Posterior cingulate gyrus (tissue), 11 donors: Measurements from ENCODE around the gene CDKAL1.
"Not testable (repeated sequence)": the region's sequence is repeated elsewhere in the genome, so short reads cannot be mapped to it uniquely, and the experiment has no call there.

Source experiments
- DNase-seq, 10 donors: peaks; one replicate each; pipeline versions ENCODE4 v3.0.0 to v3.0.0-alpha.2; 2020 to 2021; ENCODE audit warnings: mixed read lengths in 3 of 10
- intact Hi-C: fragments of 100-400 bp; cut with DNase I; formaldehyde crosslinking; loops from one replicate; pipeline ENCODE4 v1.15.1; 2023

The CDKAL1 gene

DNA sequence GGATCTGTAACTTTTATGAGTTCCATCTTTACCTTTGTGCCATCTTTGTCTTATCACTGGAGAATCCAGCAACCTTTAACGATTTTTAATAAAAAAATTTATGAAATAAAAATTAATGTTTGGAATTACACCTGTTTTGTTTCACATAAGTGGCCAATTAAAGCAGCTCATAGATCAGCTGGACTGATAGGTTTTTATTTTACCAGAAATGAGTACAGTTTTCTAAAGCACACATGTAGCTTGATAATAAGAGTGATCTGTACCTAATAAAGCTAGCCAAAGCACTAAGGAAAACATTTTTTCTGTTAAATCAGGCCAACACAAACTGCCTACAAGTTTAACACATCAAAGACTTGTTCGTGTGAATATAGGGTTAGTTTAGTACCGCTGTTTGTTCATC lies 500.1 kb downstream of the CDKAL1 start:
- DNase-seq = no peak
- intact Hi-C loops = no loop called here

DNA sequence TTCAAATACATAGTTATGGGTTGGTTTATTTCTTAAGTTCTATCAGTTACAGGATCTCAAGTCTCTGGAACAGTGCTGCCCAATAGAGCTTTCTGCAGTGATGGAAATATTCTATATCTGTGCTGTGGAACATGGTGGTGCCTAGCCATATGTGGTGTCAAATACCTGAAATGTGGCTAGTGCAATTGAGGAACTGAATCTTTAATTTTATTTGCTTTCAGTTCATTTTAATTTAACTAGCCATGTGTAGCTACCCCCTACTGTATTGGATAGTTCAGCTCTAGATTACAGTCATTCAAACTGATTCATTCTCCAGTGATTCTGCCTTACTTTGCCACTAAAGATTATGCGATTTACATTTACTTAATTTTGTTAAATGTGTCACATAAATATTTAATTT lies 503.2 kb downstream of the CDKAL1 start:
- intact Hi-C loops = no loop called here
- no peak for DNase-seq

DNA sequence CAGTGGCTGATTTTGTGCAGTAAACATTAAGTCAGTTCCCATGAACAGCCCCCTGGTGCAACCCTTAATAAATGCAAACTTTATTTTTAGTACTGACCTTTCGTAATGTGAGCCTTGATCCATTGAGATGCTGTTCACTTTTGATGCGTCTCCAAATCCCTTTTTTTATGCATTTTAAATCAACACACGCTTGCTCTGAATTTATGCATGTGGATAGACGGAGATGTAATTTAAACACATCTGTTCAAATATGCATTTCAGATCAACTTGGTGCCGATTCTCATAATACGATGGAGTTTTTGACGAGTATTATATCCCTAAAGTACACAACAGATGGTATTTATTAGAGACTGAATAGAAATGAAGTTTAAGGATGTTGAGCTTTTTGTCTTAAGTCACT lies 505.7 kb downstream of the CDKAL1 start:
- DNase-seq = no peak
- intact Hi-C loops = no loop called here

DNA sequence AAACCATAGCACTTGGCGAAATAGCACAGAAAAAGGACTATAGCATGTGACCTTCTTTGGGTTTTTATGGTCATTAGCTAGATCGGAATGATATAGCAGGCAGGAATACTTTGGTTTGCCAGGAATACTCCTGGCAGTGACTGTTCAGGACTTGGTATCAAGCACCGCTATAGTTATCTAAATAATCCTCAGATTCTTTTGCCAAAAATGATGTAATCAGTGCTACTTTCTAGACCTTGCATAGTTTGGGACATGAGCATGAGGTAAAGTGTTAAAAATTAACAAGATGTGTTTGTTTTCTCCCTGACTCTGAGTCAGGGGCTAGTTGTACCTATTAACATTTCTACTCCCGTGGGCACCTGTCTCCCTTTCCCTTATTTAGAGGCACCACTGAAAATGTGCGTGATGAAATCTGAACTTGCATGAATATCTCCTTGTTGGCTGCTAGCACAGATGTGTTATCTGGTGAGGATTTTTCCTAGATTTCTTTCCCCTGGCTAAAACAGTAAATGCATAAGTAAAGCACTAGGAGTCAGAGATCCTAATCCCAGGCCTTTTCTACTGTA lies 511.0 kb downstream of the CDKAL1 start:
- no peak for DNase-seq
- intact Hi-C loops = no loop called here

DNA sequence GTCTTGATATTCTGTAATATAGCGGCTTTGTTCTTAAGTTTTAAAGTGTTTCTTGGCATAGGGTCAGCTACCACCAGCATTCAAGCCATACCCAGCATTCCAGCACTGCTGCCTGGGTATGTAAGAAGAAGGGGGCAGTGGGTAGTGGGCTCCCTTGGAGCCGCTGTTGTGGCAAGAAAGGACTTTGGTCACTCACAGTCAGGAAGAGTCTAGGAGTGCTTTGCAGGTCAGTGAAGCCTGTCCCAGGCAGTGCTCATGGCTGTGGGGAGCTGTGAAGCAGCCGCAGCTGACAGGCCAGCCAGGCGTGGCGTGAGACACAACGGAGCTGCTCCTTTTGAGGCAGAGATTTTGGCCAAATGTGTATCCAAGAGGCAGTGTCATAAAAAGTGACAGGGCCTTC lies 512.0 kb downstream of the CDKAL1 start:
- intact Hi-C loops = no loop called here
- DNase-seq = no peak

DNA sequence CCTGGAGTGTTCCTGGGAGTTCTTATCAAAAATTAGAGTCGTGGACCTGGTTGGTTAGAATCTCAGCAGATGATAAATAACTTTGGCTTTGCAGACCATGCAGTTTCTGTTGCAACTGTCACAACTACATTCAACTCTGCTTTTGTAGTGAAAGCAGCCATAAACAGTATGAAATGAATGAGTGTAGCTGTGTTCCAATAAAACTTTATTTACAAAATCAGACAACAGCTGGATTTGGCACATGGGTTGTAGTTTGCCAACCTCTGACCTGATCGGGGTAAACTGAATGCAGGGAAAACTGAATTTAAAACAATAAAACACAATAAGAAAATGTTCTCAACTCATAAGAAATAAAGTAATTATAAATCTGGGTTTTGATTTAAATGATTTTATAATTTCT lies 513.8 kb downstream of the CDKAL1 start:
- no peak for DNase-seq
- intact Hi-C loops = no loop called here

DNA sequence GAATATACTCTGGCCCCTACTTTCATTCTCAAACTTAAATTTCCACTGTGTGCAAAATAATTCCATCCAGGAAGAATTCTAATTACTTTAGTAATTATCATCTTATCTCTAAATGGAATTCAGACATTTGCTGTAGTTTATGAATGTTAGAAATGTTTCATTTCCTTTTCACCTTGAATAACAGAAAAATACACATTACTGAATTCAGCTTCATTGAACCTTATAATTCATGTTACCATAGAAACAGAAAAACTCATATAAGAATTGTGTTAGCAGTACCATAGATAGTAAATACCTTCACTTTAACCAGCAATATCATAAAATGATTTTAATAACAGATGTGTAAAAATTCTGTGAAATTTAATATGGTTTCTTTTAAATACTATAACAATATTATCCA lies 514.9 kb downstream of the CDKAL1 start:
- DNase-seq = no peak
- intact Hi-C loops = no loop called here

DNA sequence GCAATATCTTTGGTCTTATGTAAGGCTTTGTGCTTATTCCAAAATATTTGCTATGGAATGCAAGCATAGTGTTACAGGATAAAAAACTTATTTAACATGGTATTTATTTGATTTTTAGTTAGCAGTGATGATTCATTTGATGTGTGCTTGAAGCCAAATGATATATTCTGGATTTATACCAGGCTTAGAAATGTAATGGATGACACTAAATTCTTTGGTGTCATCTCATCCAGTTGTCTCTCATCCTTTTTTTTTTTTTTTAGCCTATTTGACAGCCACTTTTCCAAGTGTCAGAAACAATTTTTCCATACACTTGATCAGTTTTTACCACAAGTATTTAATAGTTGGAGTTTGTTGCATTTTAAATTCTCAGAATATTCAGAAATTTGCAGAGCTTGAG lies 515.3 kb downstream of the CDKAL1 start:
- intact Hi-C loops = no loop called here
- no peak for DNase-seq

DNA sequence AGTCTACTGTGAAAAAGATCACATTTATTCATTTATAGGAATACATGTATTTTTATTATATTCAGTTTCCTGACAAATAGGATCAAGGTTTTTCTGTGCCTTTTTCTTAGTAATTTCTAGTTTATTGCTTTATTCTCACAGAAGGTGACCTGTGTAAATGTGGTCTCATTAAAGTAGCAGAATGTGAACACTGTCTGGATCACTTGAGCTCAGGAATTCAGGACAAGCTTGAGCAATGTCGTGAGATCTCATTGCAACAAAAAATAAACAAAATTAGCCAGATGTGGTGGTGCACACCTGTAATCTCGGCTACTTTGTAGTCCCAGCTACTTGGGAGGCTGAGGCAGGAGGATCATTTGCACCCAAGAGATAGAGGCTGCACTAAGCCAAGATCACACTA lies 516.7 kb downstream of the CDKAL1 start:
- intact Hi-C loops = no loop called here
- DNase-seq = no peak

DNA sequence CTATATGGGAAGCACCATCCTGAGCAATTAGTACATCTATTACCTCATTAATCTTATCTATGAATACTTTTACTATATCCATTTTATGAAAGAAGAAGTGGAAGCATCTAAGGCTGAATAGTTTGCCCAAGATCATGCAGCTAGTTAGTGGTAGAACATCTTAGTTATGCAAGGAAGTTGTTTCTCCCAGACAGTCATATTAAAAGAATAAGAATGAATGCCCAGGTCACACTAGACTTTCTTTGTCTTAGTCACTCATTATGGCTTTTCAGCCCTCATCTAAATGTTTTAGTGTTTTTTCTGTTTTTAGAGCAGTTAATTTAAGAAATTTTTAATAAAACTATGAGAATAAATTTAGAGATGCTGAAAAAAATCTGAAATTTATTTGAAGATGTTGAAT lies 517.5 kb downstream of the CDKAL1 start:
- intact Hi-C loops = no loop called here
- DNase-seq = no peak

DNA sequence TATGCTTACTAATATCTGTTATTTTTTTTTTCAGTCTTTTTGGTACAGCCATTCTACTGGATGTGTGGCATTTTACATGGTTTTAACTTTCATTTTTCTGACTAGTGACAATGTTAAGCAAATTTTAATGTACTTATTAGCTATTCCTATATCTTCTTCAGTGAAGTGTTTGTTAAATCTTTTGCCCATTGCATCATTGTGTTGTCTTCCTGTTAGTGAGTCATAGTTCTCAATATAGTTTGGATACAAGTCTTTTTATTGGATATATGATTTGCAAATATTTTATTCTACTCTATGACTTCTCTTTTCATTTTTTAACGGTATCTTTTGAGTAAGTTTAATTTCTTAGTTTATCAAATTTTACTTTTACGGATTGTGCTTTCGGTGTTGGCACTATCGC lies 519.4 kb downstream of the CDKAL1 start:
- intact Hi-C loops = no loop called here
- DNase-seq = no peak

DNA sequence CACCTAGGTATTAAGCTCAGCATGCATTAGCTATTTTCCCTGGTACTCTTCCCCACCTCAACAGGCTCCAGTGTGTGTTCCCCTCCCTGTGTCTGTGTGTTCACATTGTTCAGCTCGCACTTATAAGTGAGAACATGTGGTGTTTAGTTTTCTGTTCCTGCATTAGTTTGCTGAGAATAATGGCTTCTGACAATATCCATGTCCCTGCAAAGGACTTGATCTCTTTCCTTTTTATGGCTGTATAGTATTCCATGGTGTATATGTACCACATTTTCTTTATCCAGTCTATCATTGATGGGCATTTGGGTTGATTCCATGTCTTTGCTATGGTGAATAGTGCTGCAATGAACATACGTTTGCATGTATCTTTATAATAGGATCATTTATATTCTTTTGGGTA lies 521.2 kb downstream of the CDKAL1 start:
- intact Hi-C loops, DNase-seq: not testable (repeated sequence)

DNA sequence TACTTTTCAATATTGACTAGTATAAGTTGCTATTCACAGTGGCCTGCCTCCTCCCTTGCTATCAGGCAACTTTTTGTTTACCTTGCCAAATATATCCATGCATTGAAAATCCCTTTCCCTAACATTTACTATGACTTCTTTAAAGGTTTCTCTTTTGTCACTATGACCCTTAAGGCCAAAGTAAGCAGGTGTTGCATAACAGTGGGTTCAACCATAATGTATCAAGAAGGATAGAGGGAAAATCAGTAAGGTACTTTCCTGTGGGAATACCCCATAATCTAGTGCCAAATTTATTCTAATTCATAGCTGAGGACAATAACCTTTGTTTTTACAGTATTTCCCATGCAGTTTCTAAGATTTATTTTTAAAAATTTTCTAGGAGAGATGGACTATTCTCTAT lies 527.6 kb downstream of the CDKAL1 start:
- intact Hi-C loops = no loop called here

DNA sequence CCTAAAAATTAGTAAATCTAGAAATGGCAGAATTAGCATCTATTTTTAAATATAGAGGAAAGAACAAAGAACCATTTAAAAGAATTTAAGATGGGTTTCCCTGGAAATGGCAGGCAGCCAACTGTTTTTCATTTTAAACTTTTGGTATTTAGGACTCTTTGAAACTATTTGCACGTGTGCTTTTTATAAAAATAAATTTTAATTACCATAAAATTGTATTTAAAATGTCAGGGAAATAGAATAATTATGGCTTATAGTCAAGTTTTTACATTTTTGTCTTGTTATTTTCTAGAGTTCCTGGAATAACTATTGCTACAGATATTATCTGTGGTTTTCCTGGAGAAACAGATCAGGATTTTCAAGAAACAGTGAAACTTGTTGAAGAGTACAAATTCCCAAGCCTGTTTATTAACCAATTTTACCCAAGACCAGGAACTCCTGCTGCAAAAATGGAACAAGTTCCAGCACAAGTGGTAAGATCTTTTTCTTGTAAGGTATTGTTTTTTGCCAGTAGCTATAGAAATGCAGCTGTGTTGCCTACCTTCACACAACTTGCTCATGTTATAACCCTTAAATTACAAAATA lies 530.6 kb downstream of the CDKAL1 start:
- intact Hi-C loops = no loop called here
- DNase-seq = no peak

More for the DNA sequence above, 527.6 kb downstream of the CDKAL1 start:
- no peak for DNase-seq

DNA sequence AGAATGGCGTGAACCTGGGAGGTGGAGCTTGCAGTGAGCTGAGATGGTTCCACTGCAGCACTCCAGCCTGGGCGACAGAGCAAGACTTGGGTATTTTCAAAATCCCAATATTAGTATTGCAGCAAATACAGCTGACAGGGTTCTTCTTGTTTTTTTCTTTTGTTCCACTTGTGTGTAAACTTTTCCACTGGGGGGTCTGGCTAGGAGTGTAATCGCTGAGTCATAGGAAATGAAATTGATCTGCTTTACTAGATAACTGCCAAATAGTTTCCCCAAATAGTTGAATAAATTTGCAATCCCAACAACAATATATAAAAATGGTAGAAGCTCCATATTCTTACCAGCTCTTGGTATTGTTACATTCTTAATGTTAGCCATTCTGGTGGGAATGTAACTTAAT lies 533.3 kb downstream of the CDKAL1 start:
- DNase-seq = peak in 1 of 10 donors; percentile 48

DNA sequence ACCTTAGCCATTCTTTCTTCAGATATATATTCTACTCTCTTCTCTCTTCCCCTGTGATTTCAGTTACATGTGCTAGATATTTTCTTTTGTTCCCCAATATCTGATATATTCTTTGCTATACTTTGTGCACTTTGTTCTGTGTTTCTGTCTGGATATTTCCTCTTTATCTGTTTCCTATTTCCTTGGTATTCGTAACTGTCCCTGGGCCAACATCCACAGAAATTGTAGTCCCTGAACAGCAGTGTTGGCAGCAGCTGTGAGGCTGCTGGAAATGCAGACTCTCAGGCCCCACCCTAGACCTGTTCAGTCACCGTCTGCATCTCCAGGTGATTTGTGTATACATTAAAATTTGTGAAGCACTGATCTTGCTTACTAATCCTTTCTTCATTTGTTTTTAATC lies 536.4 kb downstream of the CDKAL1 start:
- intact Hi-C loops = no loop called here
- no peak for DNase-seq

More for the DNA sequence above, 533.3 kb downstream of the CDKAL1 start:
- intact Hi-C loops = no loop called here

DNA sequence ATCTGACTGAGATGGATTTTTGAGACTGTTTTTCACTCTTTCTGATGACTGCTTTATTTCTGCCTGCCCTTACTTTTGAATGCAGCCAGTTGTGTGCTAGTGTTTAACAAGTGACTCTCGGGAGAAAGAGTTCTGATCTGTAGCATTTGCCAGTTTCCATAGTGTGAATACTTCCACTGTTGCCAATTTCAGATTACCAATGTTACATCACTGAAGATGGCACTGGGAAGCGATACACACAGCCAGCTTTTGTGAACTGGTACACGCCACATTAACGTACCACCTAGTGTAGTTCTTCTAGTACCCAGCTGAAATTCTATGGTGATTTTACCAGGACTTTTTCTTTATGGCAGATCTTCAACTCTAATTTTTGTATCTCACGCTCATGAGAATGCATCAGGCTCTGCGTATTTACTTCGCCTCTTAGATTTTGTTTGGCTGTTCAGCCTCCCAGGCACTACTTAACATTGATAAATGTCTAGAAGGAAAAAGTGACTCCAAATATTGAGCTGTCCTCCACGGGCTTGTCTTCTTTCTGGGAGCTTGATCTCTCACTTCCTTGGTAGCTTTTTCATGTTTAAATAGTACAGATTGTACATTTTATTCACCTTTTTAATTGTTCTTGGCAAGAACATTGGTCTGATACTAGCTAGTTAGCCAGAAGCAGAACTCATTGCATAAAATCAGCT lies 537.7 kb downstream of the CDKAL1 start:
- intact Hi-C loops = no loop called here
- DNase-seq = no peak

DNA sequence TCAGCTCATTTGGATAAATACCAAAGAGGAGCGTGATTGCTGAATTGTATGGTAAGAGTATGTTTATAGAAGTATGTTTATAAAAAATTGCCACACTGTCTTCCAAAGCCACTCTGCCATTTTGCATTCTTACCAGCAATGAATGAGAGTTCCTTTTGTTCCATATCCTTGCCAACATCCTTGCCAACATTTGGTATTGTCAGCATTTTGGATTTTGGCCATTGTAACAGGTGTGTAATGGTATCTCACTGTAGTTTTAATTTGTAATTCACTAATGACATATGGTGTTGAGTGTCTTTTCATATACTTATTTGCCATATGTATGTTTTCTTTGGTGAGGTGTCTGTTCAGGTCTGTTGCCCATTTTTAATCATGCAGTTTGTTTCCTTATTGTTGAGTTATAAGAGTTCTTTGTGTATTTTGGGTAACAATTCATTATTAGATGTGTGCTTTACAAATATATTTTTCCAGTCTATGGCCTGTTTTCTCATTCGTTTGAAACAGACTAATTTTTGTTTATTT lies 539.1 kb downstream of the CDKAL1 start:
- no peak for DNase-seq
- intact Hi-C loops = no loop called here

DNA sequence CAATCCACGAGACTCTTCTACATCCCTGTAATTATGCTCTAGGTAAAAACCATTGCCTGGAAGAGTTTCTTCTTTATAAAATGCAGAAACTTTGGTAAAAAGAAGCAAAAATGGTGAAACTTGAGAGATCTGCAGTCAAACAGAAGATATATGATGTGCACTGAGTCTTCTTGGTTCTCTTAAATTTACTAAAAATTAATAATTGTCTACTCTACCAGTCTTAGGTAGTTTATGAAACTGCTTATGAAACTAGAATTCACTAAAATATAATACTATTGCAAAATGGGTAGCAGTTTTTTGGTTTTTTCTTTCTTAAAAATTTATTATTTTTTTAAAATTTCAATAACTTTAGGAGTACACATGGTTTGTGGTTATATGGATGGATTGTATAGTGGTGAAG lies 540.2 kb downstream of the CDKAL1 start:
- intact Hi-C loops = no loop called here
- no peak for DNase-seq

DNA sequence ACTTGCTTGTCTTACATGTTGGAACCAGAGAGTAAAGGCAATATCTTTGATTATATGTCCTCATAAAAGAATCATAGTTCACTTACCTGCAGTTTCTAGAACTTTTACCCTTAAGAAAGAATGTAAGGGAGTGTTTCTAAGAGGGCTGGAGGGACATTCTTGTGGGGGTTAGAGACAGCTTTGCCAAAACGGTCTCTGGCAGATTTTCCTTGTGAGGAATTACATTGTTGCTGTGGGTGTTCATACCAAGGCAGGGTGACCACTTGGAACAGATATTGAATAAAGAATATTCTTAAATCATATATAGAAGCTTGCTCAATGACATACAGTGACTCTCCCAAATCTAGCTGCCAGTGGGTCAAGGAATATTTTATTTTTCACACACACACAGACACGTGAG lies 541.7 kb downstream of the CDKAL1 start:
- DNase-seq = no peak
- intact Hi-C loops = no loop called here

DNA sequence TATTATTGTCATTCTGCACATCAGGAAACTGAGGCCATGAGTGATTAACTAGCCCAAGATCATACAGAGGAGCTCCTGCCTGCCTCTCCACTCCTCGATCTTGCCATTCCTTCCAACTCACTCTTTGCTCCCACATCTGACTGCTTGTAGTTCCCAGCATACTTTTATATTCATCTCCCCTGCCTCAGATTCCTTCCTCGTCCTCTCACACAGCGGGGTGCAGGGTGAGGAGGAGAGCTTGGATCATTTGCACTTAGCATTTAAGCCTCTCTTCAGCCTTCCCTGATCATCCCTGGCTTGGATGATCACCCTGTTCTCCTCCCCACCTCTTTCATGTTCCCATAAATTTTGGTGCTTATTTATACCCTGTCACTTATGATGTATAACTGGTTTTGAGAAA lies 544.2 kb downstream of the CDKAL1 start:
- DNase-seq = no peak
- intact Hi-C loops = no loop called here

DNA sequence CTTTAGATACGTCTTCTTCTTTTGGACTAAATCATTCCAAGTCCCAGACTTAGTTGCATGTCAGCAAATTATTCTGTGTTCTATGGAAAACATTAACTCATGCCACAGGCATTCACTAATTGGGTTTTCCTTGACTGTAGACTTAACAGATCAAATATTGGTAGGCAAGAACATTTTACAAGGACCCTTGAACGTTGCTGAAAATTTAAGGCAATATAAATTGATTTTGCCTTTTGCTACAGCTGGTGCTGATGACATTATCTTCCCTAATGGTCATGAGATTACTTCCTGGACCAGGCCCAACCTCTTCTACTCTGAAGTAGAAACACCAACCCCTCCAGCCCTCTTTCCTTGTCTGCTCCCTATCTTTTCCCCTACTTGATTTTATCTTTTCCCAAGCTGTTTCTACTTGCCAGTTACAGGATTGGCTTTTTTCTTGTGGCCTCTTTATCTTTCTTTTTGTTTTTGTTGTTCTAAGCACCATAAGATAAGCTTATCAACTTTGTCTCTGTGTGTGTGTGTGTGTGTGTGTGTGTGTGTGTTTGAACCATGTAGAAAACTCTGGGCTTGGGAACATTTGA lies 545.3 kb downstream of the CDKAL1 start:
- intact Hi-C loops = no loop called here
- no peak for DNase-seq
